Activated naive CD4-positive, alpha-beta T cell treated with anti-CD3 and anti-CD28 coated beads, Interleukin-2, amount 50 U/mL, for 24 hours (primary cell): ENCODE measurements around the gene RIPK4.
"Not testable (repeated sequence)": the region's sequence is repeated elsewhere in the genome, so short reads cannot be mapped to it uniquely, and the experiment has no call there.

Experiments used
- H3K27ac Mint-ChIP-seq: one replicate; pipeline ENCODE4 v1.8.0; 2021; ENCODE audit warnings: mild to moderate bottlenecking, mixed read lengths
- H3K27me3 Mint-ChIP-seq: one replicate; pipeline ENCODE4 v1.8.0; 2021; ENCODE audit warnings: mixed read lengths
- H3K36me3 Mint-ChIP-seq: one replicate; pipeline ENCODE4 v1.8.0; 2021; ENCODE audit warnings: mixed read lengths
- H3K4me1 Mint-ChIP-seq: one replicate; pipeline ENCODE4 v1.8.0; 2021; ENCODE audit warnings: mixed read lengths
- H3K4me3 Mint-ChIP-seq: one replicate; pipeline ENCODE4 v1.8.0; 2021; ENCODE audit warnings: mild to moderate bottlenecking, mixed read lengths
- H3K9me3 Mint-ChIP-seq: one replicate; pipeline ENCODE4 v1.8.0; 2021; ENCODE audit warnings: mixed read lengths

Gene RIPK4

GRCh38 chr21:41726970-41727783, 39.7 kb downstream of the RIPK4 start:
- H3K4me3 Mint-ChIP-seq: no peak overlapping the region
- H3K27ac Mint-ChIP-seq: no peak overlapping the region
- H3K36me3 Mint-ChIP-seq: no peaks in the 10 kb centered on the region
- H3K9me3 Mint-ChIP-seq: no peaks in the 10 kb centered on the region
- no peaks in the 10 kb centered on the region for H3K4me1 Mint-ChIP-seq
- H3K27me3 Mint-ChIP-seq: peaks cover 26% of the 10 kb centered on the region

DNA sequence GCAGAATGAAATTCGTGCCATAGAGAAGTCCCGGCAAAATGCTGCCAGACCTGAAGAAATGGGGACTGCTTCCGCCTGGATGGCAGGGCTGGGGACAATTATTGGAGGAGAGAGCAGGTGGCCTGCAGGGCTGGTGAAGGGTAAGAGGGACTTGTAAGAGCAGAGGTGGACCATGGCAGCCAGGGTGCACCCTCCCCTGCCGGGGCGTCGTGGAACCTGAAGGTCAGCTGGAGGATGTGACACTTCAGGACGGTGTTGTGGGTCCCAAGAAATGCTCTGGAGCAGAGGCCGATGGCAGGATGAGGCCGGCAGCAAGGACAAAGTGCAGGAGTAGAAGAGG, 40.3 kb downstream of the RIPK4 start:
- Mint-ChIP-seq H3K9me3 (no peaks in the 10 kb centered on the region), H3K27ac (no peak overlapping the region), H3K4me3 (no peak overlapping the region), H3K27me3 (peaks cover 29% of the 10 kb centered on the region), H3K36me3 (no peaks in the 10 kb centered on the region), H3K4me1 (no peaks in the 10 kb centered on the region)

DNA sequence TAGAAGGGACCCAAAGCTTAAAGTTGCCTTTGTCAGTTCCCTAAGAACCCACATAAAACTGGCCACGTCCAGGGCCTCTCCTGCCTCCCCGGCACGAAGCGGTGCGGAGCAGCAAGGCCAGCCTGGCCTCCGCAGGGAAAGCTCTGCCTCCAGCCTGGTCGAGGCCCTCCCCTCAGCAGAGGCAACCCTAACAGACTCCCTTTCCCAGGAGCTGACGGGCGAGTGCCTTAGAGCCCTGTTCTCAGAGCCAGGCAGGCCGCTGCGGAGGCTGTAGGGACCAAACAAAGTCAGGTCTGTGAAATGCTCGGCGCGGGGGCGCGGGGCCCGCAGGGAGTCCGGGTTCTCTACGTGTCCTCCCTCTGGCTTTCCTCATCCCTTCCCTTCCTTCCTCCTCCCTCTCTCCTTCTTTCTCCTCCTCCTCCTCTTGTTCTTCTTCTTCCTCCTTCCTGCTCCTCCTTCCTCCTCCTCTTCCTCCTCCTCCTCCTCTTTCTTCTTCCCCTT, 40.7 kb downstream of the RIPK4 start:
- Mint-ChIP-seq H3K9me3 (no peaks in the 10 kb centered on the region), H3K4me3 (peak overlapping the region; percentile 4), H3K27ac (no peak overlapping the region), H3K36me3 (no peaks in the 10 kb centered on the region), H3K27me3 (peaks cover 29% of the 10 kb centered on the region), H3K4me1 (no peaks in the 10 kb centered on the region)

- Mint-ChIP-seq H3K4me3 (peak overlapping the region; percentile 4), H3K9me3 (no peaks in the 10 kb centered on the region), H3K36me3 (no peaks in the 10 kb centered on the region), H3K27me3 (peaks cover 29% of the 10 kb centered on the region), H3K4me1 (no peaks in the 10 kb centered on the region), H3K27ac (no peak overlapping the region)
These were observed 41.3 kb downstream of the RIPK4 start for GRCh38 chr21:41725421-41726031.

GRCh38 chr21:41723835-41724234, 43.0 kb downstream of the RIPK4 start:
- not testable (repeated sequence) for H3K4me1 Mint-ChIP-seq

GRCh38 chr21:41722052-41723018, 44.5 kb downstream of the RIPK4 start:
- H3K27me3 Mint-ChIP-seq: peaks cover 23% of the 10 kb centered on the region
- H3K9me3 Mint-ChIP-seq: no peaks in the 10 kb centered on the region
- H3K36me3 Mint-ChIP-seq: no peaks in the 10 kb centered on the region
- H3K4me1 Mint-ChIP-seq: no peaks in the 10 kb centered on the region
- H3K4me3 Mint-ChIP-seq: no peak overlapping the region
- H3K27ac Mint-ChIP-seq: no peak overlapping the region

More at GRCh38 chr21:41723835-41724234, 43.0 kb downstream of the RIPK4 start:
- H3K4me3 Mint-ChIP-seq, H3K9me3 Mint-ChIP-seq, H3K36me3 Mint-ChIP-seq, H3K27ac Mint-ChIP-seq: not testable (repeated sequence)
- H3K27me3 Mint-ChIP-seq: peaks cover 26% of the 10 kb centered on the region

- no peak overlapping the region for H3K4me3 Mint-ChIP-seq
- no peaks in the 10 kb centered on the region for H3K9me3 Mint-ChIP-seq
- H3K27ac Mint-ChIP-seq: no peak overlapping the region
- no peaks in the 10 kb centered on the region for H3K36me3 Mint-ChIP-seq
- H3K4me1 Mint-ChIP-seq: no peaks in the 10 kb centered on the region
- H3K27me3 Mint-ChIP-seq: peaks cover 17% of the 10 kb centered on the region
These were observed 46.6 kb downstream of the RIPK4 start for GRCh38 chr21:41720250-41720649.

- no peak overlapping the region for H3K4me3 Mint-ChIP-seq
- no peaks in the 10 kb centered on the region for H3K4me1 Mint-ChIP-seq
- peaks cover 17% of the 10 kb centered on the region for H3K27me3 Mint-ChIP-seq
- H3K27ac Mint-ChIP-seq: no peak overlapping the region
- no peaks in the 10 kb centered on the region for H3K36me3 Mint-ChIP-seq
- no peaks in the 10 kb centered on the region for H3K9me3 Mint-ChIP-seq
These were observed 47.2 kb downstream of the RIPK4 start for GRCh38 chr21:41719691-41720090.

DNA sequence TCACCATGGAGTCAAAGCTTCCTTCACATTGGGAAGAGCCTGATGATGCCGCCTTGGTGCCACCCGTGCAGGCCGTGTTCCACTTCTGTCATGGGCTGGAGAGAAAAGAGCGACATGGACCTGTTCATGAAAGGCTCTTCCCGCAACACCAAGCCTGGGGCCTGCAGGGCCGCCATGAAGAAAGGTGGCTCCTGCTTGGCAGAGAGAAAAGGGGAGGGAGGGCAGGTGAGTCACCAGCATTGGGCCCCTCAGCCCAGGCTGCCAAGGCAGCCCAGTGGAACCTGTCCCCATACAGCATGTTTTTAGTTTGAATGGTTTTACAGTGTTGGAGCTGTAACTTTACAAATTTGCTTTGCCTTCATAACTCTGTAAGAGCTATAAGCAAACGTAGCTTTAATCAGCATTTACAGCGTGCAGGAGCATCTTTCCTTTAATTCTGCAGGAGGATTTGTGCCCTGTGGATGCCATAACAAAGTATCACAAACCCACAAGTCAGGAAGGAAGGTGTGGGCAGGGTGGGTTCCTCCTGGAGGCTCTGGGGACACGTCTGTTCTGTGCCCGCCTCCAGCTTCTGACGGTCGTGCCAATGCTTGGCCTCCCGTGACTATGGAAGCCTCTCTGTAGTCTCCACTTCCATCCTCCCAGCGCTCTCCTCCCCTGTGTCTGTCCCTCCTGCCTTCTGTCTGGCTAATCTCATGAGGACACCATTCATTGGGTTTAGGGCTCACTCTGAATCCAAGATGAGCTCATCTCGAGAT, 49.1 kb downstream of the RIPK4 start:
- Mint-ChIP-seq H3K4me3 (no peak overlapping the region), H3K27ac (no peak overlapping the region), H3K9me3 (no peaks in the 10 kb centered on the region), H3K27me3 (peaks cover 18% of the 10 kb centered on the region), H3K36me3 (no peaks in the 10 kb centered on the region), H3K4me1 (no peaks in the 10 kb centered on the region)

GRCh38 chr21:41716751-41717150, 50.1 kb downstream of the RIPK4 start:
- no peaks in the 10 kb centered on the region for H3K9me3 Mint-ChIP-seq
- no peaks in the 10 kb centered on the region for H3K4me1 Mint-ChIP-seq
- H3K27me3 Mint-ChIP-seq: peaks cover 16% of the 10 kb centered on the region
- no peak overlapping the region for H3K27ac Mint-ChIP-seq
- no peaks in the 10 kb centered on the region for H3K36me3 Mint-ChIP-seq
- H3K4me3 Mint-ChIP-seq: no peak overlapping the region

GRCh38 chr21:41715649-41716281, 51.1 kb downstream of the RIPK4 start:
- peaks cover 21% of the 10 kb centered on the region for H3K27me3 Mint-ChIP-seq
- no peaks in the 10 kb centered on the region for H3K36me3 Mint-ChIP-seq
- H3K9me3 Mint-ChIP-seq: no peaks in the 10 kb centered on the region
- H3K27ac Mint-ChIP-seq: no peak overlapping the region
- no peak overlapping the region for H3K4me3 Mint-ChIP-seq
- no peaks in the 10 kb centered on the region for H3K4me1 Mint-ChIP-seq

GRCh38 chr21:41714299-41714865, 52.5 kb downstream of the RIPK4 start:
- not testable (repeated sequence) for H3K4me3 Mint-ChIP-seq

GRCh38 chr21:41713495-41714281, 53.2 kb downstream of the RIPK4 start:
- H3K4me3 Mint-ChIP-seq: no peak overlapping the region
- H3K27me3 Mint-ChIP-seq: peaks cover 26% of the 10 kb centered on the region

More at GRCh38 chr21:41714299-41714865, 52.5 kb downstream of the RIPK4 start:
- H3K4me1 Mint-ChIP-seq, H3K36me3 Mint-ChIP-seq, H3K9me3 Mint-ChIP-seq, H3K27ac Mint-ChIP-seq: not testable (repeated sequence)
- H3K27me3 Mint-ChIP-seq: peaks cover 23% of the 10 kb centered on the region

GRCh38 chr21:41712730-41713129, 54.1 kb downstream of the RIPK4 start:
- no peaks in the 10 kb centered on the region for H3K4me1 Mint-ChIP-seq
- H3K4me3 Mint-ChIP-seq: no peak overlapping the region
- H3K27me3 Mint-ChIP-seq: peaks cover 26% of the 10 kb centered on the region
- no peak overlapping the region for H3K27ac Mint-ChIP-seq
- no peaks in the 10 kb centered on the region for H3K36me3 Mint-ChIP-seq
- H3K9me3 Mint-ChIP-seq: no peaks in the 10 kb centered on the region

More at GRCh38 chr21:41713495-41714281, 53.2 kb downstream of the RIPK4 start:
- no peaks in the 10 kb centered on the region for H3K36me3 Mint-ChIP-seq
- no peaks in the 10 kb centered on the region for H3K4me1 Mint-ChIP-seq
- no peaks in the 10 kb centered on the region for H3K9me3 Mint-ChIP-seq
- no peak overlapping the region for H3K27ac Mint-ChIP-seq
